ENCODE data around the gene PAK5. TPM values are rescaled to one million over a fixed set of nuclear protein-coding genes. Genes with fewer than 3 reads are reported as not detected.

The PAK5 gene
- total RNA-seq, 4 donors from 2014 or later: not detected

- intact Hi-C loops (cut with DNase I; ENCODE audit: low total_unique reads): no loop called here
- H3K9me3 ChIP-seq: no peaks in the 10 kb centered on the region
- no peak overlapping the region for H3K4me3 ChIP-seq
- no peaks in the 10 kb centered on the region for H3K36me3 ChIP-seq
- H3K27me3 ChIP-seq: no peaks in the 10 kb centered on the region
- WGBS, 2 donors (ENCODE audit: low coverage in 1 of 2): 64% methylated on average over 7 of the region's 7 CpGs; no CpG with 5 or more reads in 1 of the 2 donors
- H3K27ac ChIP-seq: no peak overlapping the region
- no peak for TF ChIP-seq CTCF (IDR thresholded peaks at IDR 0.05)
- TF ChIP-seq POLR2AphosphoS5 (IDR thresholded peaks at IDR 0.05): no peak
- no peak for TF ChIP-seq POLR2A (IDR thresholded peaks at IDR 0.05)
- no peak for TF ChIP-seq EP300 (IDR thresholded peaks at IDR 0.05; ENCODE audit: low read depth)
- H3K4me1 ChIP-seq: no peaks in the 10 kb centered on the region
- in situ Hi-C loops (cut with MboI; ENCODE audit: low pct_ligation_motif_present in 1 of 4, low pct_unique_long_range_greater_than_20kb in 1 of 4, low sequenced_read_pairs in 3 of 4): no loop called here
- DNase-seq: no peak
Observed at GRCh38 chr20:9574181-9574580, 264.7 kb downstream of the PAK5 start.

- H3K4me1 ChIP-seq: no peaks in the 10 kb centered on the region
- H3K27me3 ChIP-seq: no peaks in the 10 kb centered on the region
- DNase-seq: no peak
- intact Hi-C loops (cut with DNase I; ENCODE audit: low total_unique reads) (no loop called here), in situ Hi-C loops (cut with MboI; ENCODE audit: low pct_ligation_motif_present in 1 of 4, low pct_unique_long_range_greater_than_20kb in 1 of 4, low sequenced_read_pairs in 3 of 4) (no loop called here)
- no peaks in the 10 kb centered on the region for H3K36me3 ChIP-seq
- H3K4me3 ChIP-seq: no peak overlapping the region
- no peaks in the 10 kb centered on the region for H3K9me3 ChIP-seq
- TF ChIP-seq EP300 (IDR thresholded peaks at IDR 0.05; ENCODE audit: low read depth) (no peak), POLR2AphosphoS5 (IDR thresholded peaks at IDR 0.05) (no peak), CTCF (IDR thresholded peaks at IDR 0.05) (no peak), POLR2A (IDR thresholded peaks at IDR 0.05) (no peak)
- no peak overlapping the region for H3K27ac ChIP-seq
- 40 to 53% methylated on average over 7 to 13 of the region's 13 CpGs for WGBS, 2 donors (ENCODE audit: low coverage in 1 of 2)
Observed at GRCh38 chr20:9573335-9574151, 265.3 kb downstream of the PAK5 start.

GRCh38 chr20:9572670-9573069 lies 266.2 kb downstream of the PAK5 start:
- WGBS, 2 donors (ENCODE audit: low coverage in 1 of 2): 15% methylated on average over 2 of the region's 2 CpGs; no CpG with 5 or more reads in 1 of the 2 donors
- no peak for DNase-seq
- no peak overlapping the region for H3K27ac ChIP-seq
- H3K27me3 ChIP-seq: no peaks in the 10 kb centered on the region
- no peak for TF ChIP-seq CTCF (IDR thresholded peaks at IDR 0.05)
- no peak for TF ChIP-seq POLR2AphosphoS5 (IDR thresholded peaks at IDR 0.05)
- TF ChIP-seq POLR2A (IDR thresholded peaks at IDR 0.05): no peak
- TF ChIP-seq EP300 (IDR thresholded peaks at IDR 0.05; ENCODE audit: low read depth): no peak
- H3K36me3 ChIP-seq: no peaks in the 10 kb centered on the region
- intact Hi-C loops (cut with DNase I; ENCODE audit: low total_unique reads) (no loop called here), in situ Hi-C loops (cut with MboI; ENCODE audit: low pct_ligation_motif_present in 1 of 4, low pct_unique_long_range_greater_than_20kb in 1 of 4, low sequenced_read_pairs in 3 of 4) (no loop called here)
- H3K4me1 ChIP-seq: no peaks in the 10 kb centered on the region
- no peak overlapping the region for H3K4me3 ChIP-seq
- no peaks in the 10 kb centered on the region for H3K9me3 ChIP-seq

- intact Hi-C loops (cut with DNase I; ENCODE audit: low total_unique reads): no loop called here
- Histone ChIP-seq H3K9me3 (no peaks in the 10 kb centered on the region), H3K4me3 (no peak overlapping the region), H3K36me3 (no peaks in the 10 kb centered on the region), H3K27ac (no peak overlapping the region), H3K4me1 (no peaks in the 10 kb centered on the region), H3K27me3 (no peaks in the 10 kb centered on the region)
- 48 to 54% methylated on average over 3 of the region's 3 CpGs for WGBS, 2 donors (ENCODE audit: low coverage in 1 of 2)
- no peak for DNase-seq
- TF ChIP-seq POLR2AphosphoS5 (IDR thresholded peaks at IDR 0.05): no peak
- TF ChIP-seq EP300 (IDR thresholded peaks at IDR 0.05; ENCODE audit: low read depth): no peak
- TF ChIP-seq CTCF (IDR thresholded peaks at IDR 0.05): no peak
- TF ChIP-seq POLR2A (IDR thresholded peaks at IDR 0.05): no peak
- in situ Hi-C loops (cut with MboI; ENCODE audit: low pct_ligation_motif_present in 1 of 4, low pct_unique_long_range_greater_than_20kb in 1 of 4, low sequenced_read_pairs in 3 of 4): no loop called here
Observed at GRCh38 chr20:9571783-9572182, 267.1 kb downstream of the PAK5 start.
